VCaP (cell line): ENCODE data around the gene UBE2L6.

ENCODE experiments used
- H3K27ac ChIP-seq: fragments of 450-650 bp; 2 replicates; pipeline ENCODE4 v1.5.1; 2017
- TF ChIP-seq, protein P1 (sequence below): fragments of 450-650 bp; conservative IDR thresholded peaks from 2 replicates; pipeline ENCODE4 v1.5.1; 2017; ENCODE audit warnings: mild to moderate bottlenecking, moderate library complexity

The UBE2L6 gene

DNA sequence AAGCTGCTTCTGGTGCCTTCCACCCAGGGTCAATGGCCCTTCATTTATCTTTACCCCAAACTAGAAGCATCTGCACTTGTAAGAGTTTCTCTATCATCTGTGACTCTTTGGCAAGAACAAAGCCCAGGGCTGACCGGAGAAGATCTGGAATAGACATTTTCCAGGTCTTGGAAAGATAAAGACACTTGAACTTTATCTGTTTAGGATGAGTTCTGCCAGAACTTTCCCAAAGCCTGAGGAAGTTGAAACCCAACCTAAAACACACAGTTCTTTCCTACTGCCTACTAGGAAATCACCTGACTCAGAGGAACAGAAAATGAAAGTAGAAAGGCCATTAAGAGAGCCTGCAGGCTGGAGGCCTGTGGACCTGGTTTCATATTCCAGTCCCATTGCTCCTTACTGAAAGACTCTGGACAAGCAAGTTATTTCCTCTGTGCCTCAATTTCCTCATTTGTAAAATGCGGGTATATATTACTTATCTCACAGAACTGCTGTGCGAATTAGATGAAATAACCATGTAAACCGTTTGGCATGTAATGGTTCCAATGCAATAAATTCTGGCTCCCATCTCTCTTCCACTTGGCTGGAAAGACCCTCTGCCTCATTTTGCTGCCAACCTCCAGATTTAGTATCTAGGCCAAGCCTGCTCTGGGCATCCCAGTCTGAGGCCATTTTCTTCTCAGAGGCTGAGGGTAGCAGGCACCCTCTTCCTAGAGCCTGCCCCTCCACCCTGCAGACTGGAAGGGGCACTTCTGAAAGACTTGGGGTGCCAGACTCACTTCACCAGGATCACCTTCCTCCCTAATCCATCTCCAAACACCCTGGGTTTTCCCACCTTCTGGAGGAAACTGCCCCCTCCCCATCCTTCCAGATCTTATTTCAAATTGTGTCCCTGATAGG lies 1.2 kb downstream of the UBE2L6 start:
- peak overlapping the region; percentile 59 for H3K27ac ChIP-seq
- TF ChIP-seq, protein P1, sequence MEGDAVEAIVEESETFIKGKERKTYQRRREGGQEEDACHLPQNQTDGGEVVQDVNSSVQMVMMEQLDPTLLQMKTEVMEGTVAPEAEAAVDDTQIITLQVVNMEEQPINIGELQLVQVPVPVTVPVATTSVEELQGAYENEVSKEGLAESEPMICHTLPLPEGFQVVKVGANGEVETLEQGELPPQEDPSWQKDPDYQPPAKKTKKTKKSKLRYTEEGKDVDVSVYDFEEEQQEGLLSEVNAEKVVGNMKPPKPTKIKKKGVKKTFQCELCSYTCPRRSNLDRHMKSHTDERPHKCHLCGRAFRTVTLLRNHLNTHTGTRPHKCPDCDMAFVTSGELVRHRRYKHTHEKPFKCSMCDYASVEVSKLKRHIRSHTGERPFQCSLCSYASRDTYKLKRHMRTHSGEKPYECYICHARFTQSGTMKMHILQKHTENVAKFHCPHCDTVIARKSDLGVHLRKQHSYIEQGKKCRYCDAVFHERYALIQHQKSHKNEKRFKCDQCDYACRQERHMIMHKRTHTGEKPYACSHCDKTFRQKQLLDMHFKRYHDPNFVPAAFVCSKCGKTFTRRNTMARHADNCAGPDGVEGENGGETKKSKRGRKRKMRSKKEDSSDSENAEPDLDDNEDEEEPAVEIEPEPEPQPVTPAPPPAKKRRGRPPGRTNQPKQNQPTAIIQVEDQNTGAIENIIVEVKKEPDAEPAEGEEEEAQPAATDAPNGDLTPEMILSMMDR: no peak

DNA sequence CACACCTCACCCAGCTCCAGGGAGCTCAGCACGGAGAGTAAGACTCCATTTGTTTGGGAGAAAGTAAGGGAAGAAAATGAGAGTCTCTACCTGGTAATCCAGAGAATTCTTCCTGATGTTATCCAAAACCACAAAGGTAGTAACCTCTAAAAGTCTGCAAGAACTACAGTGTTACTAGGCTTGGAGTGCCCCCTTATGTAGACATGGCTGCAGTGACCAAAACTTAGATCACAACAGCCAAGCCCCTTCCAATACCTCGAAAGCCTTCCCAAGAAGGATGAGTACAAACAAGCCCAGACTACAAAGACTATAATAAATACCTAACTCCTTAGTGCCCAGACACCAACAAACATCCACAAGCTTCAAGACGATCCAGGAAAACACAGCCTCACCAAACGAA lies 4.9 kb downstream of the UBE2L6 start:
- no peak overlapping the region; the same call in 1 of the 2 replicates for H3K27ac ChIP-seq
- TF ChIP-seq, protein P1: no peak; the same call in 1 of the 2 replicates

DNA sequence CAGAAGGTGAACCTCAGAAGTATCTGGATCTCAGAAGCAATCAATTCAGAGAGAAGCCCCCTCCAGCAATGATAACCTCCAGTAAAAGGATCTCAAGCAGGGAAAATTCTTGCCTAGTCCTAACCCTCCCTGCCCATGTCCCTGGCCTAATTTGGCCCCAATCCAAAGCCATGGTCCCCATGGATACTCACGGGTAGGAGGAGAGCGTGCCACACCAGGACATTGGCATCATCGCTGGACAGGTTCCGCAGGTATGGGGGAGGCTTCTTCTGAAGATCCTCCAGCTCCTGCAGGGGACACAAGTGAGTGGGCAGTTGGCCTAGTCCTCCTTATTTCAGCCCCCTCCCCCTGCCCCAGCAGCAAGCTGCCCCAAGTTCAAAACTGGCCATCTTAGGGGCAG lies 7.3 kb downstream of the UBE2L6 start:
- TF ChIP-seq, protein P1: no peak
- H3K27ac ChIP-seq: peak overlapping the region; percentile 75

DNA sequence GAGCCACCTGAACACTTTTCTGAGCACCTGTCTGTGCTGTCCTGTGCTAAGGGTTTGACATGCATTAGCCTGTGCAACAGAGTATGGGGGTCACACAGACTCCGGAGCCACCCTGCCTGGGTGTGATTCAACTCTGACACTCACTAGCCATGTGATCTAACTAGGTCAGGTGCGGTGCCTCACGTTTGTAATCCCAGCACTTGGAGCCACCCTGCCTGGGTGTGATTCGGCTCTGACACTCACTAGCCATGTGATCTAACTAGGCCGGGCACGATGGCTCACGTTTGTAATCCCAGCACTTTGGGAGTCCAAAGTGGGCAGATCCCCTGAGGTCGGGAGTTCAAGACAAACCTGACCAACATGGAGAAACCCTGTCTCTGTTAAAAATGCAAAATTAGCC lies 11.4 kb downstream of the UBE2L6 start:
- TF ChIP-seq, protein P1: no peak

DNA sequence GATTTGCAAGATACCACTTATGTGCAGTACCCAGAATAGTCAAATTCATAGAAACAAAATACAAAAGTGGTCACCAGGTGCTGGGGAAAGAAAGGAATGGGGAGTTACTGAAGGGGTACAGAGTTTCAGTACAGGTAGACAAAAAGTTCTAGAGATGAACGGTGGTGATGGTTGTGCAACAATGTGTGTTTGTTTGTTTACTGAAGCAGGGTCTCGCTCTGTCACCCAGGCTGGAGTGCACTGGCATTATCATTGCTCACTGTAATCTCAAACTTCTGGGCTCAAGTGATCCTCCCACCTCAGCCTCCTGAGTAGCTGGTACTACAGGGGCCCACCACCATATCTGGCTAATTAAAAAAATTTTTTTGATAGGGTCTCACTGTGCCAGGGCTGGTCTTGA lies 12.1 kb downstream of the UBE2L6 start:
- no peak overlapping the region for H3K27ac ChIP-seq
- TF ChIP-seq, protein P1: no peak

More for the DNA sequence above, 11.4 kb downstream of the UBE2L6 start:
- H3K27ac ChIP-seq: no peak overlapping the region

DNA sequence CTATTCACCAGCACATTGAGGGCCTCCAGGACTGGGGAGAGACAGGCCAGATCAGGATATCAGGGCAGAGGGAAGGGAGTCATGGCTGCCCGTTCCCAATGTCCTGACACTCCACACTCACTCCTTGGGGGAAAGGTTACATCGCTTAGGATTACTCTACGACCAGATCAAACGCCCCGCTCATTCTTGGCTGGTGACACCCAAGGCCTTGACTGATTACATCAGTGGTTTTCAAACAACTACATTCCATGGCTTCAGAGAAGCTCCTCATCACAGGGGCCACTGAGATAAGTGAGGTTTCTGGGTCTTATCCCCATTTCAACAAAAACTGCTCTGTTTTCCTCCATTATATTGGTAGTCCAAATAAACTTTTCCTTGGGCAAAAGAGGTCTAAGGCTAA lies 15.0 kb downstream of the UBE2L6 start:
- TF ChIP-seq, protein P1: no peak
- no peak overlapping the region for H3K27ac ChIP-seq

DNA sequence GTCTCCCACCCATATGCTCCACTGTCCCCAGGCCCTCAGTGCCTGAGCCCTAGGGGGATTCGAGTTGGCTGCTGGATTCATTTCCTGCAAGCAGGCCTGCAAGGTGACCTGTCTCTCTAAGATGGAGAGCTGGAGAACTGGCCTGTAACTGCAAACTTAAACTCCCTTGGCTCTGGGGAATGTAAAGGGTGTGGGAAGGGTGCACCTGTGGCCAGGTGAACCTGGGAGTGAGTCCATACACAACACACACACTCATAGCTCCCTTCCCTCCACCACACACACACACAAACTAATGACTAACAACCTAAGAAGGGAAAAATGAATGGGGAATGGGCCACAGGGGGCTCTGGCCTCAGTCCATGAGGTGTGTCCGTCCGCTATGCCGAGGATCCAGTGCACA lies 15.5 kb downstream of the UBE2L6 start:
- no peak overlapping the region for H3K27ac ChIP-seq
- TF ChIP-seq, protein P1: no peak
